HepG2 (cell line): ENCODE measurements around the gene RCC1. TPM values are rescaled to one million over a fixed set of nuclear protein-coding genes. Genes with fewer than 3 reads are reported as not detected.

Experiments used
- AKAP8 ChIP-seq: sonication (generic); formaldehyde crosslinking; IDR thresholded peaks from 2 replicates; pipeline ENCODE4 v1.5.1; 2020; ENCODE audit warnings: mild to moderate bottlenecking, missing genetic modification reagents
- FOXK2 ChIP-seq: fragments of 450-650 bp; IDR thresholded peaks from 2 replicates; pipeline ENCODE4 v1.6.1; 2016
- FOXM1 ChIP-seq: sonication (generic); formaldehyde crosslinking; IDR thresholded peaks from 2 replicates; pipeline ENCODE4 v1.5.0; 2020; ENCODE audit warnings: missing genetic modification reagents
- GATAD1 ChIP-seq: IDR thresholded peaks from 2 replicates; pipeline ENCODE4 v1.6.1; 2016; ENCODE audit warnings: missing genetic modification reagents, missing compliant biosample characterization
- GLI4 ChIP-seq: sonication (generic); formaldehyde crosslinking; IDR thresholded peaks from 2 replicates; pipeline ENCODE4 v1.5.1; 2020; ENCODE audit warnings: missing genetic modification reagents, mild to moderate bottlenecking, moderate library complexity, borderline replicate concordance
- HNRNPLL ChIP-seq: fragments of 200-400 bp; formaldehyde crosslinking; IDR thresholded peaks from 2 replicates; pipeline ENCODE4 v1.6.1; 2017; ENCODE audit warnings: mild to moderate bottlenecking, low read depth, low read length; ENCODE audit not compliant: poor library complexity, severe bottlenecking
- IKZF1 ChIP-seq: fragments of 450-650 bp; IDR thresholded peaks from 2 replicates; pipeline ENCODE4 v1.7.1; 2016
- KDM5B ChIP-seq: sonication (generic); formaldehyde crosslinking; IDR thresholded peaks from 2 replicates; pipeline ENCODE4 v1.4.0; 2020; ENCODE audit warnings: missing genetic modification reagents, mild to moderate bottlenecking, borderline replicate concordance
- SIX1 ChIP-seq: sonication (generic); formaldehyde crosslinking; IDR thresholded peaks from 2 replicates; pipeline ENCODE4 v1.4.0; 2020; ENCODE audit warnings: missing genetic modification reagents, borderline replicate concordance
- SRY ChIP-seq: sonication (generic); formaldehyde crosslinking; IDR thresholded peaks from 2 replicates; pipeline ENCODE4 v1.8.0; 2022; ENCODE audit warnings: mild to moderate bottlenecking, missing genetic modification reagents
- UBTF ChIP-seq: sonication (generic); formaldehyde crosslinking; IDR thresholded peaks from 2 replicates; pipeline ENCODE4 v1.4.0; 2020; ENCODE audit warnings: mild to moderate bottlenecking, missing genetic modification reagents
- ZBTB7A ChIP-seq: sonication (generic); formaldehyde crosslinking; IDR thresholded peaks from 2 replicates; pipeline ENCODE4 v1.8.0; 2022; ENCODE audit warnings: mild to moderate bottlenecking, missing genetic modification reagents
- ZBTB7B ChIP-seq: sonication (generic); formaldehyde crosslinking; IDR thresholded peaks from 2 replicates; pipeline ENCODE4 v1.4.0; 2020; ENCODE audit warnings: missing genetic modification reagents
- ZBTB8A ChIP-seq: sonication (generic); formaldehyde crosslinking; IDR thresholded peaks from 2 replicates; pipeline ENCODE4 v1.4.0; 2020; ENCODE audit warnings: mild to moderate bottlenecking, low read depth, missing genetic modification reagents, borderline replicate concordance
- ZC3H13 ChIP-seq: sonication (generic); formaldehyde crosslinking; IDR thresholded peaks from 2 replicates; pipeline ENCODE4 v1.8.1; 2023; ENCODE audit warnings: mild to moderate bottlenecking, missing genetic modification reagents, moderate library complexity
- ZFP37 ChIP-seq: sonication (generic); formaldehyde crosslinking; IDR thresholded peaks from 2 replicates; pipeline ENCODE4 v1.4.0; 2020; ENCODE audit warnings: missing genetic modification reagents, borderline replicate concordance
- ZFY ChIP-seq: sonication (generic); formaldehyde crosslinking; IDR thresholded peaks from 2 replicates; pipeline ENCODE4 v1.4.0; 2020; ENCODE audit warnings: missing genetic modification reagents
- ZNF121 ChIP-seq: sonication (generic); formaldehyde crosslinking; IDR thresholded peaks from 2 replicates; pipeline ENCODE4 v1.5.0; 2020; ENCODE audit warnings: mild to moderate bottlenecking, missing genetic modification reagents
- ZNF30 ChIP-seq: sonication (generic); formaldehyde crosslinking; IDR thresholded peaks from 2 replicates; pipeline ENCODE4 v1.5.0; 2020; ENCODE audit warnings: mild to moderate bottlenecking, missing genetic modification reagents
- ZNF441 ChIP-seq: sonication (generic); formaldehyde crosslinking; IDR thresholded peaks from 2 replicates; pipeline ENCODE4 v1.7.0; 2021; ENCODE audit warnings: missing genetic modification reagents, borderline replicate concordance
- ZNF512 ChIP-seq: sonication (generic); formaldehyde crosslinking; IDR thresholded peaks from 2 replicates; pipeline ENCODE4 v1.4.0; 2020; ENCODE audit warnings: mild to moderate bottlenecking, missing genetic modification reagents
- ZSCAN25 ChIP-seq: sonication (generic); formaldehyde crosslinking; IDR thresholded peaks from 2 replicates; pipeline ENCODE4 v1.8.0; 2022; ENCODE audit warnings: mild to moderate bottlenecking, missing genetic modification reagents
- polyA plus RNA-seq, 8 experiments: library from polyadenylated mRNA; depleted of rRNA in 3 of 8; stranded (reverse) in 7 of 8; unstranded in 1 of 8; fragments of >200 nt; fragmentation: Illumina TruSeq in 4 of 8; extraction: Trizol in 4 of 8; gene quantifications; 2 replicates each; pipeline versions ENCODE4 v1.2.1 to v1.2.3, GENCODE V29; 2011 to 2016; ENCODE audit warnings: low read depth in 4 of 8, missing spikeins in 1 of 8, mixed read lengths in 1 of 8; ENCODE audit not compliant: insufficient read depth in 1 of 8
- total RNA-seq, 5 experiments: library from RNA; depleted of rRNA; stranded (reverse); fragments of >200 nt; fragmentation: Illumina TruSeq; extraction: Trizol; gene quantifications; 2 replicates each; pipeline ENCODE4 v1.2.3, GENCODE V29; 2016; ENCODE audit warnings: low read depth in 1 of 5
- TF ChIP-seq, protein P1 (sequence below), 2 experiments: sonication (generic) in 1 of 2; formaldehyde crosslinking in 1 of 2; IDR thresholded peaks; 2 replicates each; pipeline versions ENCODE4 v1.4.0 to v1.6.1; 2018 to 2020; ENCODE audit warnings: missing genetic modification reagents in 2 of 2, borderline replicate concordance in 1 of 2, low read depth in 1 of 2, mild to moderate bottlenecking in 1 of 2, missing biosample characterization in 1 of 2

RCC1 gene
- total and polyA plus RNA-seq, 2 of the 13 experiments (the other 11 are each of a cell fraction or from before 2014, with no cell fraction given) = 47.2 to 80.8 TPM

DNA sequence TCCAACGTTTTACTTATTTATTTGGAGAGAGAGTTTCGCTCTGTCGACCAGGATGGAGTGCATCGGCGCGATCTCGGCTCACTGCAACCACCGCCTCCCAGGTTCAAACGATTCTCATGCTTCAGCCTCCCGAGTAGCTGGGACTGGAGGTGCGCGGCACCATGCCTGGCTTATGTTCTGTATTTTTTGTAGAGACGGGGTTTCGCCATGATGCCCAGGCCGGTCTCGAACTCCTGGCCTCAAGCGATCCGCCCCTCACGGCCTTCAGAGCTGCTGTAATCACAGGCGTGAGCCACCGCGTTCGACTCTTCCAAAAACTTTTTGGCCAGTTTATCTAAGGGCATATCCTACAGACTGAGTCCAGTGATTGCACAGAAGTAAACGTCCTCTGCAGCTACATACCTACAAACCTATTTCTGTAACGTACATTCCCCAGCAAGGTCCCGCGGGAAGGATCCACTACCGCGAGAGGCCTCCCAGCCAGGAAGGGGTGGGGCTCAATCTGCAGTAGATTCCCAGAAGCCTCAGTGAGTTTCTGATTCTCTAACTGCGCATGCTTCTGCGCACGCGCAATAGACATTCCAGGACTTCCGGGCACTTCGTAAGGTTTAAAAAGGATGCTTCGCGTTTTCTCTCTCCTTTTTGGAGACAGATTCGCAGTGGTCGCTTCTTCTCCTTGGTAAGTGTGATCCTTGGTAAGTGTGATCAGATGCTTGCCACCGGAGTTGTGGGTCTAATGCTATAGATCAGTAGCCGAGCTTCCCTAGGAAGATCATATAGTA is at the start of gene RCC1 (continued):
- TF ChIP-seq ZNF441 (CRISPR knock-in tag) = no peak
- no peak for TF ChIP-seq HNRNPLL
- TF ChIP-seq GLI4 = no peak
- TF ChIP-seq IKZF1 = no peak
- TF ChIP-seq, protein P1, sequence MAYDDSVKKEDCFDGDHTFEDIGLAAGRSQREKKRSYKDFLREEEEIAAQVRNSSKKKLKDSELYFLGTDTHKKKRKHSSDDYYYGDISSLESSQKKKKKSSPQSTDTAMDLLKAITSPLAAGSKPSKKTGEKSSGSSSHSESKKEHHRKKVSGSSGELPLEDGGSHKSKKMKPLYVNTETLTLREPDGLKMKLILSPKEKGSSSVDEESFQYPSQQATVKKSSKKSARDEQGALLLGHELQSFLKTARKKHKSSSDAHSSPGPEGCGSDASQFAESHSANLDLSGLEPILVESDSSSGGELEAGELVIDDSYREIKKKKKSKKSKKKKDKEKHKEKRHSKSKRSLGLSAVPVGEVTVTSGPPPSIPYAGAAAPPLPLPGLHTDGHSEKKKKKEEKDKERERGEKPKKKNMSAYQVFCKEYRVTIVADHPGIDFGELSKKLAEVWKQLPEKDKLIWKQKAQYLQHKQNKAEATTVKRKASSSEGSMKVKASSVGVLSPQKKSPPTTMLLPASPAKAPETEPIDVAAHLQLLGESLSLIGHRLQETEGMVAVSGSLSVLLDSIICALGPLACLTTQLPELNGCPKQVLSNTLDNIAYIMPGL (CRISPR knock-in tag; IDR thresholded peaks at IDR 0.05; ENCODE audit: borderline replicate concordance in 1 of 2, low read depth in 1 of 2) = peak; percentile 61 to 81
- TF ChIP-seq ZFP37 = no peak
- TF ChIP-seq FOXK2 = 0 out of 2 replicates have a peak, but pooled peaks have one; percentile 10
- TF ChIP-seq ZNF121 = no peak
- TF ChIP-seq SIX1 = peak; percentile 40; the same call in 1 of the 2 replicates
- peak; percentile 74 for TF ChIP-seq ZFY (CRISPR knock-in tag)
- no peak; the same call in 1 of the 2 replicates for TF ChIP-seq ZBTB7B
- no peak for TF ChIP-seq FOXM1 (CRISPR knock-in tag)
- peak; percentile 37 for TF ChIP-seq UBTF
- no peak for TF ChIP-seq ZBTB8A
- peak; percentile 84 for TF ChIP-seq GATAD1 (CRISPR knock-in tag)
- TF ChIP-seq ZNF30 (CRISPR knock-in tag) = no peak
- no peak for TF ChIP-seq KDM5B
- TF ChIP-seq ZBTB7A (CRISPR knock-in tag) = no peak
- TF ChIP-seq SRY = peak; percentile 28; the same call in 1 of the 2 replicates
- no peak for TF ChIP-seq ZNF512
- peak; percentile 68; the same call in 1 of the 2 replicates for TF ChIP-seq AKAP8 (CRISPR knock-in tag)
- TF ChIP-seq ZSCAN25 = peak; percentile 42; the same call in 1 of the 2 replicates
- TF ChIP-seq ZC3H13 (CRISPR knock-in tag) = peak; percentile 3; the same call in 1 of the 2 replicates
